ENCODE results near the gene MED31.

- TF ChIP-seq POLR2A (IDR thresholded peaks at IDR 0.05) (no peak), CTCF (IDR thresholded peaks at IDR 0.05 in 4 of 5, conservative IDR thresholded peaks at IDR 0.05 in 1 of 5) (no peak)
Observed at GRCh38 chr17:6688944-6689343, 37.5 kb upstream of the MED31 start.

Data from gastrocnemius medialis (tissue), 4 donors.